Panc1 (cell line): ENCODE measurements around the gene CEP63. TPM values are rescaled to one million over a fixed set of nuclear protein-coding genes. Genes with fewer than 3 reads are reported as not detected.
A peak's percentile ranks its signal among the peaks of the same experiment; 100 is the strongest.

Source experiments
- ATAC-seq: fragments of 200-7000 bp; cut with Tn5 transposase; 2 replicates; pipeline ENCODE4 v1.9.1; 2020; ENCODE audit warnings: mild to moderate bottlenecking, moderate library complexity
- BruUV-seq: library from RNA; stranded (reverse); fragments of 400-500 nt; replicated peaks from 2 replicates; lab custom pipeline; 2021; lab: Mats Ljungman, UMichigan
- CTCF ChIA-PET: fragments of 300-600 bp; sonication (Branson Sonifier 250); formaldehyde crosslinking; loops from one replicate; lab custom pipeline; 2022; ENCODE audit warnings: antibody characterized with exemption; lab: Charles Lee
- POLR2A ChIA-PET: fragments of 300-600 bp; sonication (Branson Sonifier 250); formaldehyde crosslinking; loops from one replicate; lab custom pipeline; 2022; ENCODE audit warnings: antibody characterized with exemption; lab: Charles Lee
- DNase-seq: peaks from one replicate; pipeline ENCODE4 v3.0.0-alpha.2; 2010; ENCODE audit warnings: low read depth, low spot score
- H3K27ac ChIP-seq: 2 replicates; pipeline ENCODE4 v1.5.1; 2011; ENCODE audit warnings: mild to moderate bottlenecking, low read length, inconsistent platforms
- H3K27me3 ChIP-seq: fragments of 200-500 bp; sonication (Bioruptor generic); 2 replicates; pipeline ENCODE4 v1.6.0; 2014; ENCODE audit warnings: low read length, inconsistent platforms; ENCODE audit not compliant: control insufficient read depth, insufficient read depth
- H3K36me3 ChIP-seq: fragments of 200-500 bp; sonication (Bioruptor generic); 2 replicates; pipeline ENCODE4 v1.5.1; 2014; ENCODE audit warnings: inconsistent platforms, mild to moderate bottlenecking, low read length, moderate library complexity; ENCODE audit not compliant: control insufficient read depth, insufficient read depth
- H3K4me1 ChIP-seq: 2 replicates; pipeline ENCODE4 v1.5.1; 2011; ENCODE audit warnings: inconsistent platforms, mild to moderate bottlenecking, low read length, moderate library complexity; ENCODE audit not compliant: control insufficient read depth, insufficient read depth
- H3K4me3 ChIP-seq, 2 experiments: 2 replicates each; pipeline ENCODE4 v1.5.1; 2011 to 2012; ENCODE audit warnings: low read depth in 2 of 2, low read length in 2 of 2, mild to moderate bottlenecking in 2 of 2, inconsistent platforms in 1 of 2, moderate library complexity in 1 of 2
- H3K9me3 ChIP-seq: fragments of 200-500 bp; sonication (Bioruptor generic); 2 replicates; pipeline ENCODE4 v1.5.1; 2014; ENCODE audit warnings: low read depth, mild to moderate bottlenecking, inconsistent platforms, low read length, moderate library complexity; ENCODE audit not compliant: control insufficient read depth, insufficient read depth
- POLR2AphosphoS5 ChIP-seq: IDR thresholded peaks from 2 replicates; pipeline ENCODE4 v1.6.1; 2012; ENCODE audit warnings: mild to moderate bottlenecking, low read depth, low read length, moderate library complexity
- SIN3A ChIP-seq: IDR thresholded peaks from 2 replicates; pipeline ENCODE4 v1.6.1; 2012; ENCODE audit warnings: low read depth, mild to moderate bottlenecking, low read length, moderate library complexity, borderline replicate concordance; ENCODE audit not compliant: insufficient read depth
- TCF7L2 ChIP-seq: IDR thresholded peaks from 2 replicates; pipeline ENCODE4 v1.6.1; 2011; ENCODE audit warnings: mild to moderate bottlenecking, low read depth, low read length, inconsistent platforms
- in situ Hi-C: cut with HindIII; loops from 2 replicates; pipeline ENCODE4 v1.10.0; 2016; ENCODE audit warnings: low sequenced_read_pairs, low pct_unique_long_range_greater_than_20kb
- intact Hi-C: fragments of 100-400 bp; cut with micrococcal nuclease; formaldehyde crosslinking; loops from one replicate; pipeline ENCODE4 v1.10.0; 2022; ENCODE audit not compliant: unreplicated experiment
- total RNA-seq: library from RNA; stranded (reverse); gene quantifications from one replicate; pipeline ENCODE4 v1.2.1, GENCODE V29; 2021; ENCODE audit not compliant: unreplicated experiment
- TF ChIP-seq, protein P1 (sequence below), 2 experiments: IDR thresholded peaks; 2 replicates each; pipeline ENCODE4 v1.6.1; 2011 to 2012; ENCODE audit warnings: low read depth in 2 of 2, control low read depth in 1 of 2, low read length in 1 of 2, mild to moderate bottlenecking in 1 of 2, moderate library complexity in 1 of 2; ENCODE audit not compliant: insufficient read depth in 1 of 2
- TF ChIP-seq, protein P2 (sequence below): fragments of 450-650 bp; IDR thresholded peaks from 2 replicates; pipeline ENCODE4 v1.5.1; 2017; ENCODE audit warnings: mild to moderate bottlenecking

The CEP63 gene
- total RNA-seq, 1 experiment from 2014 or later = 30.5 TPM

DNA sequence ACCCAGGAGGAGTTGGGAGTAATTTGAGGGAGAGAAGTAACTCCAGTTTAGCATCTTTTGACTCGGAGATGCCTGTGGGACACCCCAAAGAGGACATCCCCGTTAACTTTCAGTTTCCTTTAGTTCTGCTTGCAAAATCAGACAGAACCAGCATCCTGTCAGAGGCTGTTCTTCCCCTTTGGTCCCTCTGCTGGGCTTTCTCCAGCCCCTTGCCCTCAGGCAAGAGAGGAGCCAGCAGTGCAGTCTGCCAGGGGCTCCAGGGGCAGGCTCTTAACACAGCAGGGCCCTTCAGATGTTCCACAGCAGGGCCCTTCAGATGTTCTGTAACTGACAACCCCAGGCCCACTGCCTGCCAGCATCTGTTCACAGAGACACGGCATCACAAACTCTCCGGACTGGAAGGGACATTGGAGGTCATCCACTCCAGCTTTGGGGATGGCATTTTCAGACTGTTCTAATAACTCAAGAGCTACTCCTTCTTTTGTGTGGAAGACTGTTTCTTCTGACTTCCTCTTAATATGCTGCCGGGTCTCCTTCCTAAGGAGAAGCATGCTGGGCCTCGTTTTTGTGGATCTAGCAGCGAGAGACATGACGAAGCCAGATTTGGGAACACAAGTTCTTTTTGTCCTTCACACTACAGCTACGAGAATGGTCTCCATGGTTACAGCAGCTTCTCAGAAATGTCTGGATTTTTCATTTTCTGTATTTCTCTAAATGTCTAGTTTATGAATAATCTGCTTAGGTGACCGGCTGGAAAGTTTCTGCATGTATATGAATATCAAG lies 113.1 kb downstream of the CEP63 start:
- no peak for DNase-seq
- peaks cover 5% of the 10 kb centered on the region; the same call in 1 of the 2 replicates for H3K4me1 ChIP-seq
- TF ChIP-seq, protein P1, sequence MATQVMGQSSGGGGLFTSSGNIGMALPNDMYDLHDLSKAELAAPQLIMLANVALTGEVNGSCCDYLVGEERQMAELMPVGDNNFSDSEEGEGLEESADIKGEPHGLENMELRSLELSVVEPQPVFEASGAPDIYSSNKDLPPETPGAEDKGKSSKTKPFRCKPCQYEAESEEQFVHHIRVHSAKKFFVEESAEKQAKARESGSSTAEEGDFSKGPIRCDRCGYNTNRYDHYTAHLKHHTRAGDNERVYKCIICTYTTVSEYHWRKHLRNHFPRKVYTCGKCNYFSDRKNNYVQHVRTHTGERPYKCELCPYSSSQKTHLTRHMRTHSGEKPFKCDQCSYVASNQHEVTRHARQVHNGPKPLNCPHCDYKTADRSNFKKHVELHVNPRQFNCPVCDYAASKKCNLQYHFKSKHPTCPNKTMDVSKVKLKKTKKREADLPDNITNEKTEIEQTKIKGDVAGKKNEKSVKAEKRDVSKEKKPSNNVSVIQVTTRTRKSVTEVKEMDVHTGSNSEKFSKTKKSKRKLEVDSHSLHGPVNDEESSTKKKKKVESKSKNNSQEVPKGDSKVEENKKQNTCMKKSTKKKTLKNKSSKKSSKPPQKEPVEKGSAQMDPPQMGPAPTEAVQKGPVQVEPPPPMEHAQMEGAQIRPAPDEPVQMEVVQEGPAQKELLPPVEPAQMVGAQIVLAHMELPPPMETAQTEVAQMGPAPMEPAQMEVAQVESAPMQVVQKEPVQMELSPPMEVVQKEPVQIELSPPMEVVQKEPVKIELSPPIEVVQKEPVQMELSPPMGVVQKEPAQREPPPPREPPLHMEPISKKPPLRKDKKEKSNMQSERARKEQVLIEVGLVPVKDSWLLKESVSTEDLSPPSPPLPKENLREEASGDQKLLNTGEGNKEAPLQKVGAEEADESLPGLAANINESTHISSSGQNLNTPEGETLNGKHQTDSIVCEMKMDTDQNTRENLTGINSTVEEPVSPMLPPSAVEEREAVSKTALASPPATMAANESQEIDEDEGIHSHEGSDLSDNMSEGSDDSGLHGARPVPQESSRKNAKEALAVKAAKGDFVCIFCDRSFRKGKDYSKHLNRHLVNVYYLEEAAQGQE (IDR thresholded peaks at IDR 0.05; ENCODE audit: insufficient read depth in 1 of 2, low read depth in 2 of 2, low read length in 1 of 2) = no peak
- TF ChIP-seq, protein P2, sequence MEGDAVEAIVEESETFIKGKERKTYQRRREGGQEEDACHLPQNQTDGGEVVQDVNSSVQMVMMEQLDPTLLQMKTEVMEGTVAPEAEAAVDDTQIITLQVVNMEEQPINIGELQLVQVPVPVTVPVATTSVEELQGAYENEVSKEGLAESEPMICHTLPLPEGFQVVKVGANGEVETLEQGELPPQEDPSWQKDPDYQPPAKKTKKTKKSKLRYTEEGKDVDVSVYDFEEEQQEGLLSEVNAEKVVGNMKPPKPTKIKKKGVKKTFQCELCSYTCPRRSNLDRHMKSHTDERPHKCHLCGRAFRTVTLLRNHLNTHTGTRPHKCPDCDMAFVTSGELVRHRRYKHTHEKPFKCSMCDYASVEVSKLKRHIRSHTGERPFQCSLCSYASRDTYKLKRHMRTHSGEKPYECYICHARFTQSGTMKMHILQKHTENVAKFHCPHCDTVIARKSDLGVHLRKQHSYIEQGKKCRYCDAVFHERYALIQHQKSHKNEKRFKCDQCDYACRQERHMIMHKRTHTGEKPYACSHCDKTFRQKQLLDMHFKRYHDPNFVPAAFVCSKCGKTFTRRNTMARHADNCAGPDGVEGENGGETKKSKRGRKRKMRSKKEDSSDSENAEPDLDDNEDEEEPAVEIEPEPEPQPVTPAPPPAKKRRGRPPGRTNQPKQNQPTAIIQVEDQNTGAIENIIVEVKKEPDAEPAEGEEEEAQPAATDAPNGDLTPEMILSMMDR = no peak
- TF ChIP-seq SIN3A (no peak), TCF7L2 (no peak), POLR2AphosphoS5 (no peak)
- no TSS peak for BruUV-seq
- no peaks in the 10 kb centered on the region for H3K36me3 ChIP-seq
- no peak for ATAC-seq
- H3K4me3 ChIP-seq = no peak overlapping the region
- H3K27me3 ChIP-seq = peaks cover 12% of the 10 kb centered on the region
- no peaks in the 10 kb centered on the region for H3K9me3 ChIP-seq
- intact Hi-C loops (no loop called here), in situ Hi-C loops (no loop called here)
- ChIA-PET POLR2A (no interaction called here), CTCF (no interaction called here)
- H3K27ac ChIP-seq = no peak overlapping the region

DNA sequence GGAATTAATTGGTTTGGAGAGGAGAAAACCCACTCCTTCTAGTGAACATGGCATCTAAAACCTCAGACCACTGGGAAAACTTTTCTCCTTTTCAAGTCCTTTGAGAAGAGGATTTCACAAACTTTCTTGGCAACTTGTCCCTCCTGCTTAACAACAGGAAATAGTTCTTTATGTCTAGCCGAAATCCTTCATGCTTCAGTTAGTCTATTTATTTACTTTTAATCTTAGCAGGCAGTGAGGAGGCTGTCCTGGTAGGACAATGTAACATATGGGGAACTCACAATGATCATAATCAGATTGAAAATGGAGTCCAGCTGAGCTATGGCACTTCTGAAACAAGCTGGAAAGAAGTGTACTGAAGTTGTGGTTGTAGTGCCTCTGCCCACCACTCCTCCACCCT lies 114.3 kb downstream of the CEP63 start:
- 0 out of 2 replicates have a peak, but pooled peaks have one; percentile 3 for ATAC-seq

More for the DNA sequence above, 114.3 kb downstream of the CEP63 start:
- Histone ChIP-seq H3K4me1 (peaks cover 5% of the 10 kb centered on the region; the same call in 1 of the 2 replicates), H3K27me3 (peaks cover 12% of the 10 kb centered on the region), H3K36me3 (no peaks in the 10 kb centered on the region), H3K4me3 (no peak overlapping the region), H3K9me3 (no peaks in the 10 kb centered on the region), H3K27ac (no peak overlapping the region)
- POLR2A ChIA-PET = no interaction called here
- DNase-seq = no peak
- in situ Hi-C loops = no loop called here
- CTCF ChIA-PET = interaction anchor here (0.6 to 0.9 kb wide), 4 partner anchors 21 to 155 kb away, joined by 3 to 9 read pairs (median 3); no protein-coding TSS in a partner anchor
- intact Hi-C loops = loop anchor here (2.0 to 10.0 kb wide), 4 partner anchors 41 to 1297 kb away; no protein-coding TSS in a partner anchor
- BruUV-seq = no TSS peak
- no peak for TF ChIP-seq POLR2AphosphoS5
- no peak for TF ChIP-seq TCF7L2
- TF ChIP-seq, protein P2 = no peak
- TF ChIP-seq SIN3A = no peak
- TF ChIP-seq, protein P1 (IDR thresholded peaks at IDR 0.05; ENCODE audit: insufficient read depth in 1 of 2, low read depth in 2 of 2, low read length in 1 of 2) = no peak
